K562 (cell line): ENCODE measurements around the gene MAP7D1. TPM values are rescaled to one million over a fixed set of nuclear protein-coding genes. Genes with fewer than 3 reads are reported as not detected.

Experiments used
- CBFB ChIP-seq: sonication (generic); formaldehyde crosslinking; IDR thresholded peaks from 2 replicates; pipeline ENCODE4 v1.4.0; 2020; ENCODE audit warnings: mild to moderate bottlenecking, missing genetic modification reagents
- CHD7 ChIP-seq: fragments of 200-600 bp; sonication (generic); IDR thresholded peaks from one replicate; pipeline ENCODE4 v1.6.1; 2012; ENCODE audit warnings: mild to moderate bottlenecking, low read depth, low read length, inconsistent platforms
- GATA2 ChIP-seq: sonication (generic); formaldehyde crosslinking; IDR thresholded peaks from 2 replicates; pipeline ENCODE4 v1.4.0; 2020; ENCODE audit warnings: mild to moderate bottlenecking, missing genetic modification reagents
- MEF2D ChIP-seq: conservative IDR thresholded peaks from 2 replicates; pipeline ENCODE4 v1.6.1; 2016; ENCODE audit warnings: low read depth, missing genetic modification characterization, missing compliant biosample characterization
- PHF8 ChIP-seq: fragments of 200-600 bp; sonication (generic); IDR thresholded peaks from 2 replicates; pipeline ENCODE4 v1.6.1; 2012; ENCODE audit warnings: mixed run types, mild to moderate bottlenecking, inconsistent platforms, low read length, moderate library complexity, borderline replicate concordance
- RBM25 ChIP-seq: fragments of 200-400 bp; formaldehyde crosslinking; IDR thresholded peaks from 2 replicates; pipeline ENCODE4 v1.6.1; 2018; ENCODE audit warnings: low read length, low read depth, moderate library complexity; ENCODE audit not compliant: severe bottlenecking
- SMAD4 ChIP-seq: fragments of 250-450 bp; sonication (Bioruptor Pico); conservative IDR thresholded peaks from 2 replicates; pipeline ENCODE4 v1.8.0; 2021; ENCODE audit warnings: inconsistent platforms, mild to moderate bottlenecking, moderate library complexity
- TSHZ1 ChIP-seq: fragments of 250-450 bp; sonication (Bioruptor Pico); IDR thresholded peaks from 2 replicates; pipeline ENCODE4 v1.4.0; 2020; ENCODE audit warnings: mild to moderate bottlenecking, moderate library complexity
- ZNF143 ChIP-seq: sonication (generic); formaldehyde crosslinking; IDR thresholded peaks from 2 replicates; pipeline ENCODE4 v1.9.0; 2022; ENCODE audit warnings: mild to moderate bottlenecking, missing genetic modification reagents
- ZNF384 ChIP-seq: IDR thresholded peaks from 2 replicates; pipeline ENCODE4 v1.6.1; 2012; ENCODE audit warnings: low read depth, low read length, improper control_type of control experiment
- ZNF445 ChIP-seq: fragments of 250-450 bp; sonication (Bioruptor Pico); IDR thresholded peaks from 2 replicates; pipeline ENCODE4 v1.4.0; 2020; ENCODE audit warnings: low read depth, mild to moderate bottlenecking, moderate library complexity
- ZNF551 ChIP-seq: fragments of 250-450 bp; sonication (Bioruptor Pico); IDR thresholded peaks from 2 replicates; pipeline ENCODE4 v1.5.0; 2021; ENCODE audit warnings: mild to moderate bottlenecking, moderate library complexity
- ZNF699 ChIP-seq: fragments of 250-450 bp; sonication (Bioruptor Pico); IDR thresholded peaks from 2 replicates; pipeline ENCODE4 v1.8.0; 2021; ENCODE audit warnings: mild to moderate bottlenecking, moderate library complexity; ENCODE audit not compliant: insufficient replicate concordance
- polyA plus RNA-seq, 8 experiments: library from polyadenylated mRNA; depleted of rRNA in 4 of 8; stranded (reverse) in 5 of 8; unstranded in 3 of 8; fragments of >200 nt; fragmentation: Nextera tagmentation in 2 of 8; fragmentation: Illumina TruSeq in 1 of 8; extraction: Ambion mirVana in 2 of 8; extraction: Trizol in 1 of 8; gene quantifications; 2 replicates each; pipeline versions ENCODE4 v1.2.1 to v1.2.3, GENCODE V29; 2011 to 2014; ENCODE audit warnings: inconsistent platforms in 1 of 8, missing spikeins in 1 of 8
- total RNA-seq, 7 experiments: library from RNA; depleted of rRNA in 6 of 7; stranded (reverse); fragments of >200 nt in 6 of 7; fragmentation: Illumina TruSeq in 2 of 7; extraction: Trizol in 2 of 7; gene quantifications; 2 replicates each; pipeline versions ENCODE4 v1.2.1 to v1.2.3, GENCODE V29; 2011 to 2021; ENCODE audit warnings: low replicate concordance in 1 of 7

The MAP7D1 gene
- total and polyA plus RNA-seq, 9 of the 15 experiments (the other 6 are each of a cell fraction or from before 2014, with no cell fraction given) = 3.6 to 108 (median 34.5) TPM

GRCh38 chr1:36160949-36161485 is 5.1 kb downstream of the MAP7D1 start (continued):
- TF ChIP-seq TSHZ1 (CRISPR knock-in tag) = no peak
- peak; percentile 83 for TF ChIP-seq SMAD4 (CRISPR knock-in tag)
- TF ChIP-seq ZNF384 = no peak
- no peak for TF ChIP-seq ZNF699 (CRISPR knock-in tag)
- no peak for TF ChIP-seq ZNF445 (CRISPR knock-in tag)
- no peak for TF ChIP-seq CHD7
- 0 out of 2 replicates have a peak, but pooled peaks have one; percentile 31 for TF ChIP-seq CBFB (CRISPR knock-in tag)
- peak; percentile 51; the same call in 1 of the 2 replicates for TF ChIP-seq MEF2D (tag)
- TF ChIP-seq GATA2 (CRISPR knock-in tag) = no peak
- no peak for TF ChIP-seq ZNF551
- peak; percentile 87 for TF ChIP-seq PHF8
- no peak for TF ChIP-seq RBM25
- no peak for TF ChIP-seq ZNF143 (CRISPR knock-in tag)
